ENCODE measurements around the gene PLEKHD1.

PLEKHD1 gene

DNA sequence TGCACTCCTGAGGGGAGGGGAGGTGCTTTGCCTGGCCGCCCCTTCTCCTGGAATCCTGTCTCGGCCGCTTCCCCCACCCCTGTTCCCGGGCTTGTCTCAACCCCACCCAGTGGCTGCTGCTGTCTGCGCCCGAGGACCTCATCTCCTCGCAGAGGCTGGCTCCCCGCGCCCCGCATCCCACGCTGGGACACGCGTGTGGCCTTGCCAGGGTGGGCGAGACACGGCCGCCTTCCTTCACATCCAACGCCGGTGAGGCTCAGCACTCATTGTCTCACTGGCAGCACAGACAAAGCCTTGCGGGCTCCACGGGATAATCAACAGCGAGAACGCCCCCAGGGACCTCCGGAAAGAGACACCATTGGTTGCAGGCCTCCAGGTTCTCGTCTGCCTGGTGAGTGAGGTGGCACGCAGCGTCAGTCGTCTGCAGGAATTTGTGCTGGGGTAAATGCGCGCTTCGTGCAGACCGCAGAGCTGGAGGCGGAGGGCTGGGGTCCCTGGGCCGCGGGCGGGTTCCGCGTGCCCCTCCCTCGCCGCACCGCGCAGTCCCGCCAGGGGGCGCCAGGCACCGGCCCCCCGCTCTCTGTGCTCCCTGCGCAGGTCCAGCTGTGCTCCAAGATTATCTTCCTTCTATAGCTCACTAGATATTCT lies 63.3 kb downstream of the PLEKHD1 start:
- no peak for DNase-seq (ENCODE audit: low read depth in 2 of 2)

DNA sequence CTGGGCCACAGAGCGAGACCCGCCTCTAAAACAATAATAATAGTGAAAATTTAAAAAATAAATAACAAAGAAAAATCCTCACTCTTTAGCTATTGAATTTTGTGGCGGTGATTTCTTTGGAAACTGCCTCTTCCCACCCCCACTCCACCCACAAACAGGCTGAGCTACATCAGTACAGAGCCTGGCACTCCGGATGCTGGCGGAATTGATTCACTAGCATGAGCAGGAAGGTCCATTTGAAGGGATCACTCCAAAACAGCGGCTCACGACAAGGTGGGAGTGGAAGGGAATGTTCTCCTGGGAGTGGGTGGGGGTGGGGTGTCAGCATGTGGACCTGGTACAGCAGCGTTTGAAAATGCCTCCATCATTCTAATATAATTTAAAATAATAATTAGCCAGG lies 64.0 kb downstream of the PLEKHD1 start:
- no peak for DNase-seq (ENCODE audit: low read depth in 2 of 2)

DNA sequence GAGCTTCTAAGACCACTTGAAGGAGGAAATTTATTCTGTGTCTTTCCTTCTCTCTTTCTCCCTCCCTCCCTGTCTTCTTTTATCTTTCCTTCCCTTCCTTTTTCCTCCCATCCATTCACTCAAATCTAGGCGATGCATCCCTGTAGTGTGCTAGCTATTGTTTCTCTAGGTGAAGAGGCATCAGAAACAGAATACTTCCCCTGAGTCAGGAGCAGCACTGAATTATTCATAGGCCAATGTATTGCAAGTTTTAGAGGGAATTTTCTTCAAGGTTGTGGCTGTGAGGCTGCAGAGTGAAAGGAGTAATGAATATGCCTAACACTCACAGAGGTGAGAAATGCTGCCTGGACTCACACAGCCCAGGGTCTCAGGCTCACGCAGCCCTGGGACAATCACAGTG lies 67.0 kb downstream of the PLEKHD1 start:
- no peak for DNase-seq (ENCODE audit: low read depth in 2 of 2)

DNA sequence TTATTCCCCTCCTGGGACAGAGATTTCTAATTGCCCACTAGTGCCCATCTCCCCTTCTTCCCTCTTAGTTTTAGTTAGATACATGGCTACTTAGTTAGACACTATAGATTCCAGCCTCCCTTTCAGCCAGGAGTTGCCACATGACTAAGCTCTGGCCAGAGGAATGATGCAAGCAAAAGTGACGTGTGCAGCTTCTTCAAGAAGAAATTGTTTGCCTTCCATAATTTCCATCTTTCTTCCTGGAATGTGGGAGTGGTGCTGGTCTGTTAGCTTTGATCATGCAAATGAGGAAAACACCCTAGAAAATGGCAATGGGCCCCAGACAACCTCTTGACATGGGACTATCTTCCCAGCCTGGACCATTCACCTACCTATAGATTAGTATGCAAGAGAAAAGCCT lies 68.7 kb downstream of the PLEKHD1 start:
- DNase-seq (ENCODE audit: low read depth in 2 of 2) = no peak

DNA sequence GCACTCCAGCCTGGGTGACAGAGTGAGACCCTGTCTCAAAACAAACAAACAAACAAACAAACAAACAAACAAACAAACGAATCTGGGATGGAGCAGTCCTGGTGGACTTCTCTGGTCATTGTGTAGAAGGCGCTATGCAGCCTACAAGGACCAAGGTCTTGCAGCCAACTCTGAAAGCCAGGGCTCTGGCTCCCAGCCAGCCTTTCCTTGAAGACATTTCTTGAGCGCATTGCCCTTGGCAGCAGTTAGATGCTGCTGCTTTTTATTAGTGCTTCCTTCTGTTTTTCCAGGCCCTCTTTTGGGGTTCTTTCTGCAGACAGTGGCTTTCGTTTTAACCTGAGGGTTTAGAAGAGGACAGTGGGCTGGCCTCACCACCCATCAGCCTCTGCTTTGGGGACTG lies 70.0 kb downstream of the PLEKHD1 start:
- no peak for DNase-seq (ENCODE audit: low read depth in 2 of 2)

DNA sequence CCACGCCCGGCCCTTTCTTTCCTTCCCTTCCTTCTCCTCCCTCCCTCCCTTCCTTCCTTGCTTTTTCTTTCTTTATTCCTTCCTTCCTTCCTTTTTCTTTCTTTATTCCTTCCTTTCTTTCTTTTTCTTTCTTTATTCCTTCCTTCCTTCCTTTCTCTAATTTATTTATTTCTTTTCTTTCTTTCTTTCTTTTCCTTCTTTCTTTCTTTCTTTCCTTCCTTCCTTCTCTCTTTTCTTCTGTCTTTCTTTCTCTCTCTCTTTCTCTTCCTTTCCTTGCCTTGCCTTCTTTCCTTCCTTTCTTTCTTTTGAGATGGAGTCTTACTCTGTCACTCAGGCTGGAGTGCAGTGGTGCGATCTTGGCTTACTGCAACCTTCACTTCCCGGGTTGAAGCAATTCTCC lies 74.2 kb downstream of the PLEKHD1 start:
- no peak for DNase-seq (ENCODE audit: low read depth in 2 of 2)

DNA sequence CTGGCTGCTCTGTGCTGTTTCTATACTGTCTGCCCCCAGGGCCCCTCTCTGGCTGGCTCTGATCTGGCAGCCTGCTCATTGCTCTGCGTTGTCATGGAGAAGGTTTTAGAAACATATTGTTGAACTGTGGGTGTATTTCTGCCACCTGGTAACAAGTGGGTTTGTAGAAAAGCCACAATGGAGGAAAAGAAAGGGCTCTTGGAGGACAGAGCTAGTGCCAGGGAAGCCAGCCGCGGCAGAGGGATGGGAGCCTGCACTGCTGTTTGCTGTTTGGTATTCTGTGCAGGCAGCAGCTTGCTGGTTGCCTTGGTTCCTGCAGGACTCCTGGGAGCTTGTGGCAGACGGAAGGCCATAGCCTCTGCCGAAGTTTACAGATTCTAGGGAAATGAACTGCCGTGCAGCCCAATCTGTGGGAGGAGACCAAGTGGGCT lies 75.1 kb downstream of the PLEKHD1 start:
- DNase-seq (ENCODE audit: low read depth in 2 of 2) = no peak

DNA sequence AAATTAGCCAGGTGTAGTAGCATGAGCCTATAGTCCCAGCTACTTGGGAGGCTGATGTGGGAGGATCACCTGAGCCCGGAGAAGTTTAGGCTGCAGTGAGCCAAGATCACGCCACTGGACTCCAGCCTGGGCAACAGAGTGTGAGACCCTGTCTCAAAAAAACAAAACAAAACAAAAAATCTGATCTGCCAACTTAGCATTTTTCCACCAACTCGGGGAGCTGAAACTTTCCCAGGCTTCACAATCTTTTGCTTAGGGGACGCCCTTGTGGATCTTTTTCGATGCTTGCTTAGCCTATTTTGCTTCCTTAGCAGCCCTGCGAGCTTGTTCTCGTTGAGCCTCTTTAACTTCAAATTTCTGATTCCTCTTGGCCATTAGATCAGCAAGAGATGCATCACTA lies 76.3 kb downstream of the PLEKHD1 start:
- no peak for DNase-seq (ENCODE audit: low read depth in 2 of 2)

DNA sequence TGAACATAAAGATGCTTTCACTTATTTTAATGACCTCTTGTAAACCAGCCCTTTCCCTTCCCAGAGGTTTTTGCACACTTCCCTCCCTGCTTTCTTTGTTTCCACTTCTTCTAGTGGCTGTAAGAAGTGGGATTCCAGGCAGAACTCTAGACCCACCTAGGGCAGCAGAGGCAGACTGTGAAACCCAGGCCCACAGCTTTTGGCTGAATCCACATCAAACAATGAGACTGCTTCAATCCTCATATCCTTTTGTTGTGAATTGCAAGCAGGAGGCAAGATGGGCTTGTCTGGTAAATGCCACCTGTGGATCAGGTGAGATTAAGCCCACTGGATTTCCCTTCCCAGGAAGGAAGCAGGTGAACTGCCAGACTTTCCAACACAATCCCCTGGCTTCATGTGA lies 77.4 kb downstream of the PLEKHD1 start:
- no peak for DNase-seq (ENCODE audit: low read depth in 2 of 2)

DNA sequence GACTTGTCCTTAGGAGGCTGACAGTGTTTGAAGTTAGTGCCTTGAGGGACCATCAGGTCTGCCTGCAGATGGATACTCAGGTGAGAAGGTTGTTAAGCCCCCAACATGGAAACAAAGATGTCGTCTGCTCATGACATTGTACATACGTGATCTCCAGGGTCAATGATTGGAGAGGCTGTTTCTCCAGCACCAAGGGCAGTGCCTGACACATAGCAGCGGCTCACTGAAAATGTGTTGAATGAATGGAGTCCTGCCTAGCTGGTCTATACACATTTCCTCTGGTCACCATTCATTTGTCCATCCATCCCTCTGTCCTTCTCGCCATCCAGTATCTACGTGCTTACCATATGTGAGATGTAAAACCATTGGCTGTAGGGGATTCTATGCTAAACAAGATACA lies 83.0 kb downstream of the PLEKHD1 start:
- no peak for DNase-seq (ENCODE audit: low read depth in 2 of 2)

DNA sequence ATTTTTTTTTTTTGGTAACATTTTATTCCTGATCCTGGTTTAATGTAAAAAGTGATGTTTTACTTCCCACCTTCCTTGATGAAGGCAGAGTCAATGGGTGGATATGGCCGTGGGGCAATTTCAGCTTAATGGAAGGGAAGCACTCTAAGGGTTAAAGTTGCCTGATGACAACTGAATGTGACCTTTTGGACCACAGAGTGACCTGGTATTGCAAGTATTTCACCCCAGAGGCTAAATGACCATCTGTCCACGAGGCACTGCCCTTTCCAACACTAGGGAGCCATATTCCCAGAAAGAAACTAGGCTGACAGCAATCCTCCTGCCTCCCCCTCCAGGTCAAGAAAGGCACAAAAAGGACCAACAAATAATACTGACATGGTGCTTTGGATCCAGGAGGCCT lies 85.3 kb downstream of the PLEKHD1 start:
- no peak for DNase-seq (ENCODE audit: low read depth in 2 of 2)

DNA sequence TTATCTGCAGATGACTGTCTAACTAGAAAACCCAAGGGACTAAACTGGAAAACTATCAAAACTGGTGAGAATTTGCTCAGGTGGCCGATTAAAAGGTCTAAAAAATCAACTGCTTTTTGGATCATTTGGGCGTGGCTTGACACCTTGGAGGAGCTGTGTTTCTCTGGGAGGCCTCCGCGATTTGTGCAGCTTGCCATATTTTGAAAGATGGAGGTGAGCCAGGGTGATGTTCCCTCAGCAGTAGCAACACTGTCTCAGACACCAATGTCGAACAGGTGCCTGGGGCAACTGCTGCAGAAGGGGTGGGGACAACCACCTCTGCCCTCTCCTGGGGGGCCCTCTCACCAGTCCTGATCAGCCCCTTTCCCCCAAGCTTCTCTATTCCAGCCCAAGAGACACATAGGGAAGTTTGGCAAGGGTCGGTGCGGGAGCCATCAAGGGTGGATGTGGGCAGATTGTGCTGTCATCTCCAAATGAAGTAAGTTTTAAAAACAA lies 86.4 kb downstream of the PLEKHD1 start:
- DNase-seq (ENCODE audit: low read depth in 2 of 2) = no peak

DNA sequence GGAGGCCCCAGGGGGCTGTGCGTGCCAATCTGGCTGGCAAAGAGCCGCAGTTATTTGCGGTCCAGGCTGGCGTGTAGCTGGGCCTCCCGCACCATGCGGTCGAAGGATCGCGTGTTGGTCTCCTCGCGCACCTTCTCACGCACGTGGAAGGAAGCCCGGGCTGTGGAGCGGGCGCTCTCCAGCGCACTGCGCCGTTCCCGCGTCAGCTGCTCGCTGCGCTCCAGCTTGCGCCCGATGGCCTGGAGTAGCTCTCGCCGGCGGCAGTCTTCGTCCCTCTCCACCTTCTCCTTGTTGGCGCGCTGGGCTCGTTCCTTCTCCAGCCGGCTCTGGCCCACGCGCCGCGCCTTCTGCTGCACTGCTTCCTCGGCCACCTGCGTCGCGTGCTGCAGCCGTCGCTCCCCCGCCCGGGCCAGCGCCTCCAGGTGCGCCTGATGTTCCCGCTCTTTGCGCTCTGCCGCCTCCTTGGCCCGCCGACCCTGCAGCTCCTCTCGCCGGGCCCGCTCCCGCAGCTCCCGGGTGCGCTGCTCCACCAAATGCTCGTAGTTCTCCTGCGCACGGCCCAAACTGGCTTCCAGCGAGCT lies 87.0 kb downstream of the PLEKHD1 start:
- DNase-seq (ENCODE audit: low read depth in 2 of 2) = no peak

DNA sequence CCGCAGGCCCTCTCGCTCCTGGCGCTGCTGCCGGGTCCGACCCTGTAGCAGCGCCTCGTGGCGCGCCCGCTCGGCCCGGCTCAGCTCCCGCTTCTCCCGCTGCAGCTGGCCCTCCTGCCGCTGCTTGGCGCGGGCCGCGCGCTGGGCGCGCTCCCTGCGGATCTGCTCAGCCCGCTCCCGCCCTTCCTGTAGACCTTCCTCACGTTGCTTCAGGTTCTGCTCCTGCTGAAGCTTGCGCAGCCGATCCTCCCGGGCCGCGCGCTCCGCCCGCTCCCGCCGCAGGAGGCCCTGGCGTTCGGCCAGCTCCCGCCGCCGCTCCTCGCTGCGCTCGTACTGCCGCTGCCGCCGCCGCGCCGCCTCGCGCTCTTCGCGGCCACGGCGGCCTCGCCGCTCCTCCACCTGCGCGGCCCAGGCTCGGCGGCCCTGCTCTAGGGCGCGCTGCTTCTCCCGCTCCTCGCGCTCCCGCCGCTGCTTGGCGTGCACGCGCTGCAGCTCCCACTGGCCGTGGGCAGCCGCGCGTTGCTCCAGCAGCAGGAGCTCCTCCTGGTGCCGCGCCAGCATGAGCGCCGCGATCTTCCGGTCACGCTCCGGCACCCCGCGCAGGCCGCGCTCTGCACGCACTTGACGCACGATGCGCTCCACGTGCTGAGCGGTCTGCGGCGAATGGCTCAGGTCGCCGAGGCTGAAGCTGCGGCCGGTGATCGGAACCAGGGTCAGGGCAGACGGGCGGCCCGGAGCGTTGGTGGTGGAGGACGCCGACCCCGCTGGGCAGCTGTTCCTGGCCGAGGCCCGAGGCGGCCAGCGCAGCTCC lies 87.7 kb downstream of the PLEKHD1 start:
- DNase-seq (ENCODE audit: low read depth in 2 of 2) = no peak

DNA sequence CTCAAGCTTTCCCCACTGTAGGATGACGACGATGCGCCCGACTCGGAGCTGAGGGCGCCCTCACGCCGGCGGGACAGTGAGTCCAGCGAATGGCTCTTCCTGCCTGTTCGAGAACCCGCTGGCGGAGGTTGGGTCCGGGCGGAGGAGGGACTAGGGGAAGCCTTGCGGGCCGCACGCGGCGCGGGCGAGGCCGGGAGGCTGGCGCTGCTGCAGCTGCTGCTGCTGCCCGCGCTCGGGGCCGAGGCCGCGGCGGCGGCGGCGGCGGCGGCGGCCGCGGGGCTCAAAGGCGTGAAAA lies 88.3 kb downstream of the PLEKHD1 start:
- DNase-seq (ENCODE audit: low read depth in 2 of 2) = no peak

DNA sequence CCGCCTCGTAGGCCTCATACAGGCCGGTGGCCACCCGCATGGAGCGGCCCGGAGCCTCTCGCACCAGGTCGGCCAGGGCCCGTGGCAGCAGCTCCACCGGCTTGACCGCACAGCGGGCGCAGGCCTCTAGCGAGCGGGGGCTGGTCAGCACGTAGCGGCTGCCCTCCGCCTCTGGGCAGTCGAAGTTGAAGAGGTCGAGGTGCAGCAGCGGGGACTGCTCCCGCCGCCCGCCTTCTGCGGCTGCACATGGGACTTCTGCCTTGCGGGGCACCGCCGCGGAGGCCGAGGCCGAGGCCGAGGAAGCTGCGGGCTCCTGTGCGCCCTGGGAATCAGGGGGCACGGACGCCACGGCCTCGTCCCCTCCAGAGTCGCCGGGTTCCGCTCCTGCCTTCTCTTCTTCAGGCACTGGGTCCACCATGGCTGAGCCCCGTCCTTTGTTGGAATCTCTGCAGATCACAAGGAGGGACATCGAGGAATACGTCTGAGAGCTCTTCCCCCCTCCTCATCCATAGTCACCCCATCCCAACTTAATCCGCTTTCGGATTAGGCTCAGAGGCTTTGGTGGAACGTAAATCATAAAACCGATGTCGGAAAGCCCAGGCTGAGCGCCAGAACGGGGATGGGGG lies 88.8 kb downstream of the PLEKHD1 start:
- DNase-seq (ENCODE audit: low read depth in 2 of 2) = no peak

DNA sequence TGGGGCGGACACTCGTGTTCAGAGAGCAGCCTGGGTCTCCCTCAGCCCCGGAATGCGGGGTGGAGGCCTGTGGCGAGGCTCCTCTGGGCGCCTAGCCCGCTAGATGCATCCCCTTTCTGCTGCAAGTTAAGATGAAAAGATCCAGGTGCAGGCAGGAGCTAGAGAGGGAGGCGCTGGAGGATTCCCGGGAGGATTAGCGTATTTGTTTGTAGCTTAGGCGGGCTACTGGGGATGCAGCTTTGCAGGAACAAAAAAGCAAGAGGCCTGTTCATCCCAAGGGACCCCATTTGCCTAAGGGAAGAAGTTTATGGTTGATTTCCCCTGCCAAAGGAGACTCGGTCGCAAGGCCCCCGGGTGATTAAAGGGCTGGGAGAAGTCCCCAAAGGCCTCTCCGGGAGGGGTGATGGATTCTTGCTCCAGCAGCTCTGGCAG lies 89.3 kb downstream of the PLEKHD1 start:
- no peak for DNase-seq (ENCODE audit: low read depth in 2 of 2)

DNA sequence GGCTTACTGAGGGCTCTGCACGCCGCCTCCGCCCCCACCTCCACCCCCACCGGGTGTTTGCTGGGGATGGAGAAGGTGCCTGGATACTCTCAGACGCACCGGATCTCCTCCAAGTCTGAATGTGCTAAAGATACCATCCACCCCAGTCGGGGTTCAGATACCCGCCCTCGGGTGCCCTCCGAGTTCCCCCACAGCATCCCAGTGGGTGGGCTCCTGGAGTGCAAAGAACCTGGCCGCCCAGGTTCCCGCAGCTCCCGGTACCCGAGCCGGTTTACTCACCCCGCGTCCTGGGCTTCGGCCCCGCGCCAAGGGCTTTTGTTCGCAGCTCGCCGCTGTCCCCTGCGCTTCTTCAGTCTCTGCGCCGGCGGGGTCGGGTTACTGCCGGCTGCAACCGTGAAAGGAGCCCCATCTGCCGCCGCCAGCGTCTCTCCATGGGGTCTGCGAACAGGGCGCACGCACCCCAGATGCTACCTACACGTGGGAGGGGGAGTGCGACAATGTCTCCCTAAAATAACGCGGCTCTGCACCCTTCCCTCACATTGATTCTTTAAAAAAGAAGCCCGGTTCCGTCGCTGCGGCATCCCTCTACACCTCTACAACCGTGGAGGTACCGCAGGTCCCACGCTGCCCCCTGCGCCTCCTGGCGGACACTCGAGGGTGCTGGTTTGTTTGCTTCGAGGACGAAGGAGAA lies 89.9 kb downstream of the PLEKHD1 start, which contains the start of gene CCDC177:
Gene CCDC177 (minus strand): TSS at position 609 of the 691 bp plus-strand sequence. CDS start 1,249 bp downstream, outside the sequence.
- peak; percentile 60 to 75 for DNase-seq (ENCODE audit: low read depth in 2 of 2)

DNA sequence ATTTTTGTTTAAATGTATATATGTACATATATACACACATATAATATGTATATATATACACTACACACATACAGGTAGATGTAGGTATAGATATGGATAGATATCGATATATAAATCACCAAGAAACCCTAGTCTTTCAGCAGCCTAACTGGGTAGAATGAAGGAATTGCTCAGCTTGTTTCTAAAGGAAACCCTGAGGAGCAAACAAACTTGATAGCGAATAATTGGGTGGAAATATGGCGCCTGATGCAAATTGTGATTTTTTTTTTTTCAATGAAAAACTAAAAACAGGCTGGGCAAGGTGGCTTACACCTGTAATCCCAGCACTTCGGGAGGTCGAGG lies 90.4 kb downstream of the PLEKHD1 start:
- DNase-seq (ENCODE audit: low read depth in 2 of 2) = no peak

DNA sequence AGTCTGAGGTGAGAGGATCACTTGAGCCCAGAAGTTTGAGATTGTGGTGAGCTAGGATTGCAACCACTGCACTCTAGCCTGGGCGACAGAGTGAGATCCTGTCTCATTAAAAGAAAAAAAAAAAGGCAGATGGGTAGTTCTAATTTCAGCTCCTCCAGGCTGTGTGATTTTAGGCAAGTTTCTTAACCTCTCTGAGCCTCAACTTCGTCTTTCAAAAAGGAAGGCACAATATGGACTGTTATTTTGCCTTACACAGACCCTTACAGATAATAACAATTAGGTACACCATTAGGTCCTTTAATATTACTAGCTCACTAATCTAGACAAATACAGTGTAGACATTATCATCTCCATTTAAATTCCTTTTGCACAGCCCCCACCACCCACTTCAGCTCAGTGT lies 94.9 kb downstream of the PLEKHD1 start:
- DNase-seq (ENCODE audit: low read depth in 2 of 2) = no peak

DNA sequence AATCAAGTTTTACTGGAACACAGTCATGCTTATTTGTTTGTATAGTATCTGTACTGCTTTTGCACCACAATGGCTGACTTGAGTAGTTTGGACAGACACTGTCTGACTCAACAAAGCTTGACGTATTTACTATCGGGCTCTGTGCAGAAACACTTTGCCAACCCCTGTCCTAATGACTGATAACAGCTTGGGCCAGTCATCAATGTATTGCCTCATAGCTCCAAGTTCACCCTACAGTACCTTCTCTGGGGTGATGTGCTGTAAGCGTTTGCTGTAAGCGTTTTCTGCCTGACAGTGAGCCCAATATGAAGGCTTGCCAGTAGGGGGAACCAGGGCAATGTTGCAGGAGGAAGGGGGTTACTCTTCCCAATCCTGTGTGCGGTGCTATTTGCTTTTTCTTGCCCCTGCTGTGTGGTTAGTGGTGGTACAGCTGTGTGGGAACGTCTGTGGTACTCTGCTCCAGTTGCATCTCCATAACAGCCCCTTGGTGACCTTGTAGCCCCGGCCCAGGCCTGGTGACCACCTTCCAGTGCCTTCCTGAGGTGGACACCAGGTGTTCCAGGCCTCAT lies 95.6 kb downstream of the PLEKHD1 start:
- DNase-seq (ENCODE audit: low read depth in 2 of 2) = no peak
